Stomach (tissue), 4 donors: Measurements from ENCODE around the gene HLA-DQB1.

Source experiments
- EP300 ChIP-seq: sonication (generic); formaldehyde crosslinking; IDR thresholded peaks from one replicate; pipeline ENCODE4 v1.6.1; 2017; ENCODE audit warnings: antibody characterized with exemption
- POLR2A ChIP-seq, 4 donors: fragments of 450-650 bp; IDR thresholded peaks; one replicate each; pipeline ENCODE4 v1.6.1; 2016; ENCODE audit warnings: antibody characterized with exemption in 4 of 4, control low read depth in 2 of 4, mild to moderate bottlenecking in 1 of 4, moderate library complexity in 1 of 4
- POLR2AphosphoS5 ChIP-seq, 3 donors: sonication (generic); formaldehyde crosslinking; IDR thresholded peaks; one replicate each; pipeline ENCODE4 v1.6.1; 2016; ENCODE audit warnings: antibody characterized with exemption in 3 of 3
- TF ChIP-seq, protein P1 (sequence below), 7 experiments: fragments of 450-650 bp in 4 of 7; fragments of 200-600 bp in 3 of 7; sonication (generic) in 3 of 7; IDR thresholded peaks; one replicate each; pipeline ENCODE4 v1.5.1; 2016 to 2019; ENCODE audit warnings: antibody characterized with exemption in 7 of 7, control low read depth in 2 of 7, mild to moderate bottlenecking in 1 of 7

DNA sequence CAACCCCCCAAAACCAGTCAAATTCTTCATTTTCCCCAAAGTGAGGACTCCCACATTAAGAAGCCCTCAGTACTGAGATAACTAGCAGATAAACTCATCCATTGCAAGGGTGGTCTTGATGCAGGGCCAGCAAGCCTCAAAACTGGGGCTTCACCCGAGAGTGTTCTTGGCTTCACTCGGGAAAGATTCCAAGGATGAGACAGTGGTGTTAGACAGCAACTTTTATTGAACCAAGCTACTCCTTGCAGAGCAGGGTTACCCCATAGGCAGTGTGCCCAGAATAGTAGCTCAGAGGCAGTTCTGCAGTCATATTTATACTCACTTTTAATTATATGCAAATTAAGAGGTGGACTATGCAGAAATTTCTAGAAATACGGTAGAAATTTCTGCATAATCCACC lies 45.1 kb downstream of the HLA-DQB1 start:
- TF ChIP-seq, protein P1, sequence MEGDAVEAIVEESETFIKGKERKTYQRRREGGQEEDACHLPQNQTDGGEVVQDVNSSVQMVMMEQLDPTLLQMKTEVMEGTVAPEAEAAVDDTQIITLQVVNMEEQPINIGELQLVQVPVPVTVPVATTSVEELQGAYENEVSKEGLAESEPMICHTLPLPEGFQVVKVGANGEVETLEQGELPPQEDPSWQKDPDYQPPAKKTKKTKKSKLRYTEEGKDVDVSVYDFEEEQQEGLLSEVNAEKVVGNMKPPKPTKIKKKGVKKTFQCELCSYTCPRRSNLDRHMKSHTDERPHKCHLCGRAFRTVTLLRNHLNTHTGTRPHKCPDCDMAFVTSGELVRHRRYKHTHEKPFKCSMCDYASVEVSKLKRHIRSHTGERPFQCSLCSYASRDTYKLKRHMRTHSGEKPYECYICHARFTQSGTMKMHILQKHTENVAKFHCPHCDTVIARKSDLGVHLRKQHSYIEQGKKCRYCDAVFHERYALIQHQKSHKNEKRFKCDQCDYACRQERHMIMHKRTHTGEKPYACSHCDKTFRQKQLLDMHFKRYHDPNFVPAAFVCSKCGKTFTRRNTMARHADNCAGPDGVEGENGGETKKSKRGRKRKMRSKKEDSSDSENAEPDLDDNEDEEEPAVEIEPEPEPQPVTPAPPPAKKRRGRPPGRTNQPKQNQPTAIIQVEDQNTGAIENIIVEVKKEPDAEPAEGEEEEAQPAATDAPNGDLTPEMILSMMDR (IDR thresholded peaks at IDR 0.05) = no peak
- TF ChIP-seq POLR2A (IDR thresholded peaks at IDR 0.05) (no peak), EP300 (no peak), POLR2AphosphoS5 (IDR thresholded peaks at IDR 0.05) (no peak)
